Naive thymus-derived CD4-positive, alpha-beta T cell (primary cell): ENCODE measurements around the gene FAM83D. TPM values are rescaled to one million over a fixed set of nuclear protein-coding genes. Genes with fewer than 3 reads are reported as not detected.

Experiments
- ATAC-seq: fragments of 150-1000 bp; cut with Tn5 transposase; 2 replicates; pipeline ENCODE4 v1.10.0; 2021; ENCODE audit warnings: mild to moderate bottlenecking, moderate library complexity
- CTCF ChIA-PET: fragments of 350-600 bp; sonication (Branson Sonifier 250); formaldehyde crosslinking; loops from one replicate; lab custom pipeline; 2021; ENCODE audit warnings: antibody characterized with exemption; lab: Charles Lee
- POLR2A ChIA-PET: fragments of 350-600 bp; sonication (Branson Sonifier 250); formaldehyde crosslinking; loops from one replicate; lab custom pipeline; 2021; ENCODE audit warnings: antibody characterized with exemption, inconsistent platforms; lab: Charles Lee
- DNase-seq, 9 donors: peaks; one replicate each; pipeline versions ENCODE4 v3.0.0 to v3.0.0-alpha.2; 2020 to 2022; ENCODE audit warnings: mixed read lengths in 1 of 9
- H3K27ac ChIP-seq: one replicate; pipeline ENCODE4 v1.7.0; 2013; ENCODE audit warnings: mild to moderate bottlenecking, low read depth, low read length, moderate library complexity
- H3K27me3 ChIP-seq, 2 donors: one replicate each; pipeline ENCODE4 v1.7.0; 2013; ENCODE audit warnings: low read length in 2 of 2, mild to moderate bottlenecking in 2 of 2, moderate library complexity in 2 of 2; ENCODE audit not compliant: control insufficient read depth in 2 of 2, insufficient read depth in 2 of 2
- H3K36me3 ChIP-seq, 3 experiments: 1 replicate in 2 of 3; 2 replicates in 1 of 3; pipeline ENCODE4 v1.7.0; 2013; ENCODE audit warnings: low read length in 3 of 3, mild to moderate bottlenecking in 3 of 3, moderate library complexity in 1 of 3; ENCODE audit not compliant: insufficient read depth in 3 of 3, control insufficient read depth in 2 of 3
- H3K4me1 ChIP-seq, 2 donors: one replicate each; pipeline ENCODE4 v1.7.0; 2013; ENCODE audit warnings: low read length in 2 of 2, mild to moderate bottlenecking in 2 of 2, moderate library complexity in 1 of 2; ENCODE audit not compliant: control insufficient read depth in 2 of 2, insufficient read depth in 2 of 2
- H3K4me3 ChIP-seq: 2 replicates; pipeline ENCODE4 v1.7.0; 2013; ENCODE audit warnings: mild to moderate bottlenecking, low read length
- H3K9me3 ChIP-seq, 3 experiments: 1 replicate in 2 of 3; 2 replicates in 1 of 3; pipeline ENCODE4 v1.7.0; 2013; ENCODE audit warnings: low read length in 3 of 3; ENCODE audit not compliant: control insufficient read depth in 2 of 3
- H3K27ac Mint-ChIP-seq, 9 donors: one replicate each; pipeline ENCODE4 v1.8.0; 2020 to 2022; ENCODE audit warnings: mixed read lengths in 9 of 9, mild to moderate bottlenecking in 8 of 9, moderate library complexity in 5 of 9, inconsistent platforms in 2 of 9
- H3K27me3 Mint-ChIP-seq, 5 donors: one replicate each; pipeline ENCODE4 v1.8.0; 2021 to 2022; ENCODE audit warnings: mixed read lengths in 5 of 5, mild to moderate bottlenecking in 1 of 5
- H3K36me3 Mint-ChIP-seq, 5 donors: one replicate each; pipeline ENCODE4 v1.8.0; 2020 to 2022; ENCODE audit warnings: mixed read lengths in 5 of 5, mild to moderate bottlenecking in 3 of 5, inconsistent platforms in 1 of 5
- H3K4me1 Mint-ChIP-seq, 7 donors: one replicate each; pipeline ENCODE4 v1.8.0; 2020 to 2022; ENCODE audit warnings: mixed read lengths in 7 of 7, mild to moderate bottlenecking in 3 of 7, inconsistent platforms in 1 of 7
- H3K4me3 Mint-ChIP-seq, 10 donors: one replicate each; pipeline ENCODE4 v1.8.0; 2020 to 2022; ENCODE audit warnings: mild to moderate bottlenecking in 10 of 10, mixed read lengths in 10 of 10, moderate library complexity in 6 of 10, inconsistent platforms in 2 of 10
- H3K9me3 Mint-ChIP-seq, 11 donors: one replicate each; pipeline ENCODE4 v1.8.0; 2020 to 2022; ENCODE audit warnings: mixed read lengths in 11 of 11, mild to moderate bottlenecking in 4 of 11, inconsistent platforms in 1 of 11, moderate library complexity in 1 of 11
- intact Hi-C, 2 donors: fragments of 100-400 bp; cut with micrococcal nuclease; formaldehyde crosslinking; loops; one replicate each; pipeline ENCODE4 v1.15.1; 2023
- polyA plus RNA-seq, 2 donors: library from polyadenylated mRNA; unstranded; fragments of 300-500 nt; fragmentation: Illumina TruSeq; gene quantifications; one replicate each; pipeline ENCODE4 v1.2.3, GENCODE V29; 2021
- total RNA-seq, 6 experiments: library from RNA in 5 of 6; stranded (reverse) in 5 of 6; gene quantifications; 1 replicate in 5 of 6; 2 replicates in 1 of 6; pipeline ENCODE4 v1.2.3 and lab custom pipeline; 2021 to 2026

FAM83D gene
- total and polyA plus RNA-seq, 7 experiments from 2014 or later, result 0.82 to 11.1 (median 1.8) TPM

DNA sequence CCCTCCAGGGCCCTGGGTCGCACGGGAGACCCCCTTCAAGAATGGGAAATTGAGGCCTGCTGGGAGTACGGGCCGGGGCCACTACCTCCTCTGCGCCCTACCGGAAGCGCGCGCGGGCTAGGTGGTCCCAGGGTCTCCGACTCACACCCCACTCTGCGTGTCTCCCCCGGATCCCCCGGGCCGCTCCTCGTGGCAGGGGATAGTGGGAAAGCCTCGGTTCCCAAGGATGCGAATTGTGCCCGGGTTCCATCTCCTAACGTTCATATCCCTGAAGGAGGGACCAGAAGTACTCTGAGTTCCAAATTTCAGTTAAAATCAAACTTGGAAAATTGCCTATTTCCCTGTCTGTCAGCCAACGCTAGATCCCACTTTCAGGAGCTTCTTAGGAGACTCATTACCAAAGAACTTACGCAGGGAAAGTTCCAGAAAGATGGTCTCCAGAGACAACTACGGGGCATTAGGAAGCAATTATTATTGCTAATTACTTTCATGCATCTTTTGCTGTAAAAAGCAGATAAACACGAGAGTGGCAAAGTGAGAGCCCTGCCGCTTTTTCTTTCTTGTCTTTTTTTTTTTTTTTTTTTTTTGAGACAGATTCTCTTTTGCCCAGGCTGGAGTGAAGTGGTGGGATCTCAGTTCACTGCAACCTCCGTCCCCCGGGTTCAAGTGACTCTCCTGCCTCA, 858 bp downstream of the FAM83D start:
- Histone ChIP-seq H3K27ac (peak overlapping the region; percentile 64), H3K9me3 (no peaks in the 10 kb centered on the region), H3K4me3 (peak overlapping the region; percentile 61), H3K4me1 (peaks cover 5 to 22% of the 10 kb centered on the region in 2 donors), H3K27me3 (no peaks in the 10 kb centered on the region), H3K36me3 (no peaks in the 10 kb centered on the region)
- H3K27me3 Mint-ChIP-seq, result no peaks in the 10 kb centered on the region
- DNase-seq (no peak), ATAC-seq (no peak)
- peaks cover 6 to 45% (median 17%) of the 10 kb centered on the region in 7 donors for H3K4me1 Mint-ChIP-seq
- intact Hi-C loops, result loop anchor here (1.0 to 2.0 kb wide), 6 partner anchors 35 to 179 kb away; partner anchors contain the start of genes ACTR5 (in 2 of the 2), DHX35 (in 2 of the 2) and PPP1R16B (in 1 of the 2)
- H3K36me3 Mint-ChIP-seq, result peaks cover 0 to 7% (median 0%) of the 10 kb centered on the region in 5 donors
- peak overlapping the region; percentile 76 to 90 (median 80) for H3K4me3 Mint-ChIP-seq
- H3K9me3 Mint-ChIP-seq, result no peaks in the 10 kb centered on the region
- ChIA-PET CTCF (interaction anchor here (1.2 to 1.6 kb wide), 2 partner anchors 36 to 122 kb away, joined by 8 read pairs; partner anchors contain the start of gene DHX35), POLR2A (interaction anchor here (4.1 kb wide), 1 partner anchor 35 kb away, joined by 24 read pairs; the partner anchor contains the start of gene DHX35)
- peak overlapping the region in 4 of 9 donors; percentile 17 to 72 (median 50) for H3K27ac Mint-ChIP-seq

DNA sequence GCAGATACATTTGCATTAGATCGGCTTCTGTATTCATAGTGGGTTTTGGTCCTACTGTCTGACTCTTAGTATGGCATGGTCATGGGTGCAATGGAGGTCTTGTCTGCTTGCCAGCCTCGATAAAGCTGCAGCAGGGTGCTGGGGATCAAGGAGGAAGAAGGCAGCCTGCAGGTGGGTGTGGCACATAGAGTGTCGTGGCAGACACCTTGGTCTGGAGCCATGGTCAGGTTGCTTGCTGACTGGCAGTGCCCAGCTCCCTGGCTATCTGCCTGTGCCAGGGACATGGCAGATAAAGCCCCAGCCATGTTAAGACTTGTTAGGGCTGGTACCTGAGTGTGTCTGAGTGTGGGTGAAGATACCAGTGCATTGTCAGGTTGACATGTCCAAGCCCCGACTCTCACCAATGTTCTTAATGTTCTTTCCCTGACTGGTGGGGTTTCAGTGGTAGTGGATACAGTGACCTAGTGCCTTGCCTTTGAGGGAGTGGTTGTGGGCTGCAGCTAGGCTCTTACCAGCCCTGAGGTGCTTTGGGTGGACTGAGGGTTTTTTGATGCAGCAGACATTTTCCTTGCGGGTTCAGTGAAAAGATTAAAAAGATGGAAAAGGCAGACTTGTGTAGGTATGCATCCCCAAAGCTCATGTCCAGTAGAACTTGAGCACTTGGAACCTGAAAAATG, 1.8 kb downstream of the FAM83D start:
- Histone ChIP-seq H3K27me3 (no peaks in the 10 kb centered on the region), H3K27ac (no peak overlapping the region), H3K36me3 (no peaks in the 10 kb centered on the region), H3K4me1 (peaks cover 5 to 22% of the 10 kb centered on the region in 2 donors), H3K4me3 (no peak overlapping the region), H3K9me3 (no peaks in the 10 kb centered on the region)
- Mint-ChIP-seq H3K9me3 (no peaks in the 10 kb centered on the region), H3K27ac (peak overlapping the region in 3 of 9 donors; percentile 21 to 51 (median 30)), H3K4me3 (peak overlapping the region; percentile 65 to 90 (median 80)), H3K36me3 (peaks cover 0 to 6% (median 0%) of the 10 kb centered on the region in 5 donors), H3K4me1 (peaks cover 6 to 50% (median 17%) of the 10 kb centered on the region in 7 donors), H3K27me3 (no peaks in the 10 kb centered on the region)
- intact Hi-C loops, result loop anchor here in 1 of 2 donors (2.0 kb wide), 1 partner anchor 55 kb away; no protein-coding TSS in a partner anchor
- no peak for ATAC-seq
- POLR2A ChIA-PET, result interaction anchor here (4.1 kb wide), 1 partner anchor 34 kb away, joined by 24 read pairs; the partner anchor contains the start of gene DHX35
- CTCF ChIA-PET, result interaction anchor here (0.6 to 2.2 kb wide), 3 partner anchors 34 to 176 kb away, joined by 3 to 7 read pairs (median 3); partner anchors contain the start of gene DHX35
- DNase-seq, result no peak

DNA sequence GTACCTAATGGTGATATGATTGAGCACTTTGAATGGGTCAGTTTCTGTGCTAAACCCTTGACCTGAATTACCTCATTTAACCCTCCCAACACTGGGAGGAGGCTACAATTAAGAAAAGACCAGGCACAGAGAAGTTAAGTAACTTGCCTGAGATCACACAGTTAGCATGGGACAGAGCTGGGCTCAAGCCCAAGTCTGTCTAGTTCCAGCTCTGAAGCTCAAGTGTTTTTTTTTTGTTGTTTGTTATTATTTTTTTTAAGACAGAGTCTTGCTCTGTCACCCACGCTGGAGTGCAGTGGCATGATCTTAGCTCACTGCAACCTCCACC, 4.0 kb downstream of the FAM83D start:
- no peak for ATAC-seq
- peak overlapping the region in 1 of 10 donors; percentile 56 for H3K4me3 Mint-ChIP-seq

DNA sequence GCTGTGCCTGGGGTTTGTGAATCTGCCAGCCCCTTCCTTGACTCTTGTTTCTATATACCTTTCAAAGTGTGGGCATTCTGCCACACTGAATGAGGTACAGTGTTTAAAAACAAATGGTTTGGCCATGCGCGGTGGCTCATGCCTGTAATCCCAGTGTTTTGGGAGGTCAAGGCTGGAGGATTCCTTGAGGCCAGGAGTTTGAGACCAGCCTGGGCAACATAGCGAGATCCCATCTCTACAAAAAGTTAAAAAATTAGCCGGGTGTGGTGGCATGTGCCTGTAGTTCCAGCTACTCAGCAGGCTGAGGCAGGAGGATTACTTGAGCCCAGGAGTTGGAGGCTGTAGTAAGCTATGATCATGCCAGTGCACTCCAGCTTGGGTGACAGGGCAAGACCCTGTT, 5.8 kb downstream of the FAM83D start:
- ChIA-PET POLR2A (no interaction called here), CTCF (no interaction called here)
- no peaks in the 10 kb centered on the region for H3K27me3 Mint-ChIP-seq

More for the DNA sequence above, 4.0 kb downstream of the FAM83D start:
- Histone ChIP-seq H3K27ac (no peak overlapping the region), H3K36me3 (no peaks in the 10 kb centered on the region), H3K27me3 (no peaks in the 10 kb centered on the region), H3K4me1 (peaks cover 5 to 22% of the 10 kb centered on the region in 2 donors), H3K4me3 (no peak overlapping the region), H3K9me3 (no peaks in the 10 kb centered on the region)
- H3K27ac Mint-ChIP-seq, result peak overlapping the region in 1 of 9 donors; percentile 14
- H3K27me3 Mint-ChIP-seq, result no peaks in the 10 kb centered on the region
- POLR2A ChIA-PET, result interaction anchor here (1.4 kb wide), 1 partner anchor 32 kb away, joined by 3 read pairs; the partner anchor contains the start of gene DHX35
- H3K4me1 Mint-ChIP-seq, result peaks cover under 1 to 54% (median 17%) of the 10 kb centered on the region in 7 donors
- no peak for DNase-seq
- CTCF ChIA-PET, result interaction anchor here (2.2 kb wide), 1 partner anchor 32 kb away, joined by 7 read pairs; the partner anchor contains the start of gene DHX35
- H3K36me3 Mint-ChIP-seq, result no peaks in the 10 kb centered on the region
- intact Hi-C loops, result no loop called here
- H3K9me3 Mint-ChIP-seq, result no peaks in the 10 kb centered on the region

DNA sequence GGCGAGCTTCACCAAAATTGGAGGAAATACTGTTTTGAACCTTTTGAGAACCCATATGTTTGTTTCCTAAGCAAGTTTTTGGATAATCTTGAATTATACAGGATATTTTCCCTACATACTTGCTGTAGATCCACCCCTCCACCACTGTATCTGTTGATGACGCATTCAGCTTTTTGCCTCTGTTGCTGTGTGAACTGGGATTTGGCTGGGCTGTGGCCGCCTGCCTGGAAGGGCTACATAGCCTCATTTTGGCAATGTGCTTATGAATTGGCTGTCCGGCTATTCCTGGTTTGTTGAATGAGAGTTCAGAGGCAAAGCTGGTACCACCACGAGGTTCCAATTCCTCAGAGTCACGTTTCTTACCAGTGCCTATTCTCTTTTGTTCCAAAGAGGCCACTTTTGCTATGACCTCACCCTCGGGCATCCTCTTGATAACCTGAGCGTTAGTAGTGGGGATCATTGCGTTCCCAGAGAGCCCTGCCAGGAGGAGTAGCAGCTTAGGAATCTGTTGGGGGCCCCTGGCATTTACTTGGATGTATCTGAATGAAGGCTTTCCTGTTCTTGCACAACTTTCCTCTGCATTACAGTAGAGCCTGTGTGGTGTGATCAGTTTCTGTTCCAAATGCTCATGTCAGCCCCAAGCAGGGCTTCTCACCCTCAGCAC, 6.4 kb downstream of the FAM83D start:
- H3K9me3 ChIP-seq, result no peaks in the 10 kb centered on the region
- H3K27me3 ChIP-seq, result no peaks in the 10 kb centered on the region
- H3K4me1 Mint-ChIP-seq, result peaks cover 0 to 60% (median 12%) of the 10 kb centered on the region in 7 donors
- H3K4me3 Mint-ChIP-seq, result no peak overlapping the region
- H3K36me3 ChIP-seq, result no peaks in the 10 kb centered on the region
- H3K27ac ChIP-seq, result no peak overlapping the region
- peak overlapping the region in 1 of 9 donors; percentile 52 for H3K27ac Mint-ChIP-seq
- peaks cover 0 to 13% of the 10 kb centered on the region in 2 donors for H3K4me1 ChIP-seq
- H3K4me3 ChIP-seq, result no peak overlapping the region
- ATAC-seq, result no peak
- intact Hi-C loops, result no loop called here
- ChIA-PET POLR2A (no interaction called here), CTCF (no interaction called here)
- no peaks in the 10 kb centered on the region for H3K36me3 Mint-ChIP-seq
- no peaks in the 10 kb centered on the region for H3K9me3 Mint-ChIP-seq
- no peaks in the 10 kb centered on the region for H3K27me3 Mint-ChIP-seq
- no peak for DNase-seq

More for the DNA sequence above, 5.8 kb downstream of the FAM83D start:
- Histone ChIP-seq H3K4me1 (peaks cover 3 to 19% of the 10 kb centered on the region in 2 donors), H3K9me3 (no peaks in the 10 kb centered on the region), H3K4me3 (no peak overlapping the region), H3K36me3 (no peaks in the 10 kb centered on the region), H3K27me3 (no peaks in the 10 kb centered on the region), H3K27ac (no peak overlapping the region)
- Mint-ChIP-seq H3K36me3 (no peaks in the 10 kb centered on the region), H3K4me3 (no peak overlapping the region), H3K4me1 (peaks cover 0 to 56% (median 12%) of the 10 kb centered on the region in 7 donors), H3K27ac (no peak overlapping the region), H3K9me3 (no peaks in the 10 kb centered on the region)
- no peak for ATAC-seq
- DNase-seq, result no peak
- intact Hi-C loops, result no loop called here

DNA sequence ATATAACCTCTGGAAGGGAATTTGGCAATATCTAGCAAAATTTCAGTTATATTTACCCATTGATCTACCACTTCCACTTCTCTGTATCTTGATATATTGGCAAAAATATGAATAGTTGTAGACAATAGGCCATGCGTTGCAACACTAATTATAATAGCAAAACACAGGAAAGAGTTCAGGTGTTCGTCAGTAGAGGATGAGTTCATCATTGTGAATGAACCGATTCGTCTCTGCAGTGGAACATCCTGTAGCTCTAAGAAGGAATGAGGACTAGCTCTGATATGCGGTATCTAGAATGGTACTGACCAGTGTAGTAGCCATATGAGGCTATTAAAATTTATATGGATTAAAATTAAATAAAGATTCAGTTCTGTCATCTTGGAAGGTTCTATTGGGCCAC, 8.3 kb downstream of the FAM83D start:
- ChIA-PET POLR2A (no interaction called here), CTCF (no interaction called here)
- DNase-seq (no peak), ATAC-seq (no peak)
- no peaks in the 10 kb centered on the region for H3K36me3 ChIP-seq
- no peak overlapping the region for H3K27ac ChIP-seq
- Mint-ChIP-seq H3K4me3 (no peak overlapping the region), H3K36me3 (peaks cover 0 to 4% (median 0%) of the 10 kb centered on the region in 5 donors), H3K9me3 (no peaks in the 10 kb centered on the region), H3K27me3 (no peaks in the 10 kb centered on the region), H3K27ac (no peak overlapping the region), H3K4me1 (peaks cover 0 to 51% (median 3%) of the 10 kb centered on the region in 7 donors)
- H3K27me3 ChIP-seq, result no peaks in the 10 kb centered on the region
- H3K9me3 ChIP-seq, result no peaks in the 10 kb centered on the region
- peaks cover 0 to 9% of the 10 kb centered on the region in 2 donors for H3K4me1 ChIP-seq
- H3K4me3 ChIP-seq, result no peak overlapping the region
- intact Hi-C loops, result no loop called here
